K562 (cell line): ENCODE measurements around the gene HLA-DOA. TPM values are rescaled to one million over a fixed set of nuclear protein-coding genes. Genes with fewer than 3 reads are reported as not detected.

Source experiments
- CAMTA2 ChIP-seq: fragments of 250-450 bp; sonication (Bioruptor Pico); conservative IDR thresholded peaks from 2 replicates; pipeline ENCODE4 v1.5.1; 2022
- CHAMP1 ChIP-seq: fragments of 450-650 bp; IDR thresholded peaks from 2 replicates; pipeline ENCODE4 v1.6.1; 2016; ENCODE audit warnings: mild to moderate bottlenecking
- CSDE1 ChIP-seq, 2 experiments: fragments of 450-650 bp; IDR thresholded peaks; 2 replicates each; pipeline ENCODE4 v1.6.1; 2016; ENCODE audit warnings: mild to moderate bottlenecking in 1 of 2
- E2F6 ChIP-seq, 2 experiments: IDR thresholded peaks; 2 replicates each; pipeline ENCODE4 v1.6.1; 2011; ENCODE audit warnings: borderline replicate concordance in 1 of 2, control low read depth in 1 of 2, low read depth in 1 of 2, low read length in 1 of 2, mild to moderate bottlenecking in 1 of 2, mixed read lengths in 1 of 2, moderate library complexity in 1 of 2; ENCODE audit not compliant: insufficient read depth in 1 of 2, insufficient read length in 1 of 2, poor library complexity in 1 of 2, severe bottlenecking in 1 of 2; ENCODE audit errors: extremely low read depth in 1 of 2
- HDAC1 ChIP-seq, 2 experiments: fragments of 450-650 bp; IDR thresholded peaks; 2 replicates each; pipeline ENCODE4 v1.6.1; 2016 to 2017; ENCODE audit warnings: inconsistent platforms in 1 of 2, mild to moderate bottlenecking in 1 of 2, moderate library complexity in 1 of 2
- HOXB6 ChIP-seq: fragments of 250-450 bp; sonication (Bioruptor Pico); IDR thresholded peaks from 2 replicates; pipeline ENCODE4 v1.5.1; 2022; ENCODE audit warnings: mild to moderate bottlenecking, borderline replicate concordance
- HSF4 ChIP-seq: fragments of 250-450 bp; sonication (Bioruptor Pico); IDR thresholded peaks from 2 replicates; pipeline ENCODE4 v2.1.2; 2022; ENCODE audit warnings: mild to moderate bottlenecking, moderate library complexity, borderline replicate concordance
- MYNN ChIP-seq, 2 experiments: sonication (generic); formaldehyde crosslinking in 1 of 2; IDR thresholded peaks; 2 replicates each; pipeline versions ENCODE4 v1.5.0 to v1.6.1; 2016 to 2020; ENCODE audit warnings: antibody characterized with exemption in 1 of 2, missing genetic modification reagents in 1 of 2
- NCOR1 ChIP-seq: fragments of 450-650 bp; IDR thresholded peaks from 2 replicates; pipeline ENCODE4 v1.6.1; 2016; ENCODE audit warnings: mild to moderate bottlenecking, moderate library complexity
- NFATC3 ChIP-seq: fragments of 450-650 bp; IDR thresholded peaks from 2 replicates; pipeline ENCODE4 v1.6.1; 2017; ENCODE audit warnings: mild to moderate bottlenecking
- NFYB ChIP-seq: IDR thresholded peaks from 2 replicates; pipeline ENCODE4 v1.6.1; 2011; ENCODE audit warnings: mild to moderate bottlenecking, moderate library complexity; ENCODE audit not compliant: insufficient read length; ENCODE audit errors: extremely low read depth
- RBM14 ChIP-seq: fragments of 200-400 bp; formaldehyde crosslinking; IDR thresholded peaks from 2 replicates; pipeline ENCODE4 v1.6.1; 2018; ENCODE audit warnings: low read depth, mild to moderate bottlenecking, low read length, moderate library complexity, borderline replicate concordance; ENCODE audit not compliant: insufficient read depth
- RCOR1 ChIP-seq, 2 experiments: IDR thresholded peaks; 2 replicates each; pipeline ENCODE4 v1.6.1; 2012; ENCODE audit warnings: low read depth in 2 of 2, low read length in 2 of 2, borderline replicate concordance in 1 of 2, improper control_type of control experiment in 1 of 2
- STAT5A ChIP-seq: IDR thresholded peaks from 2 replicates; pipeline ENCODE4 v1.6.1; 2012; ENCODE audit warnings: low read length, inconsistent platforms, borderline replicate concordance
- ZEB2 ChIP-seq: fragments of 450-650 bp; IDR thresholded peaks from 2 replicates; pipeline ENCODE4 v1.6.1; 2016
- ZNF175 ChIP-seq: fragments of 200-800 bp; sonication (Bioruptor generic); IDR thresholded peaks from 2 replicates; pipeline ENCODE4 v1.6.1; 2016; ENCODE audit warnings: low read depth, mild to moderate bottlenecking, missing genetic modification characterization, missing compliant biosample characterization
- ZNF232 ChIP-seq: sonication (generic); formaldehyde crosslinking; IDR thresholded peaks from 2 replicates; pipeline ENCODE4 v1.8.0; 2022; ENCODE audit warnings: mild to moderate bottlenecking, missing genetic modification reagents
- ZNF277 ChIP-seq: fragments of 250-450 bp; sonication (Bioruptor Pico); IDR thresholded peaks from 2 replicates; pipeline ENCODE4 v1.8.0; 2022; ENCODE audit warnings: inconsistent platforms, mild to moderate bottlenecking, moderate library complexity, borderline replicate concordance
- ZNF282 ChIP-seq: sonication (generic); formaldehyde crosslinking; IDR thresholded peaks from 2 replicates; pipeline ENCODE4 v1.8.1; 2023; ENCODE audit warnings: missing genetic modification reagents
- polyA plus RNA-seq, 8 experiments: library from polyadenylated mRNA; depleted of rRNA in 4 of 8; stranded (reverse) in 5 of 8; unstranded in 3 of 8; fragments of >200 nt; fragmentation: Nextera tagmentation in 2 of 8; fragmentation: Illumina TruSeq in 1 of 8; extraction: Ambion mirVana in 2 of 8; extraction: Trizol in 1 of 8; gene quantifications; 2 replicates each; pipeline versions ENCODE4 v1.2.1 to v1.2.3, GENCODE V29; 2011 to 2014; ENCODE audit warnings: inconsistent platforms in 1 of 8, missing spikeins in 1 of 8
- total RNA-seq, 7 experiments: library from RNA; depleted of rRNA in 6 of 7; stranded (reverse); fragments of >200 nt in 6 of 7; fragmentation: Illumina TruSeq in 2 of 7; extraction: Trizol in 2 of 7; gene quantifications; 2 replicates each; pipeline versions ENCODE4 v1.2.1 to v1.2.3, GENCODE V29; 2011 to 2021; ENCODE audit warnings: low replicate concordance in 1 of 7
- TF ChIP-seq, protein P1 (sequence below), 2 experiments: fragments of 450-650 bp; IDR thresholded peaks; 2 replicates each; pipeline ENCODE4 v1.6.1; 2018; ENCODE audit warnings: mild to moderate bottlenecking in 2 of 2, low read depth in 1 of 2; ENCODE audit not compliant: partially characterized antibody in 2 of 2

Gene HLA-DOA
- total and polyA plus RNA-seq, 9 of the 15 experiments (the other 6 are each of a cell fraction or from before 2014, with no cell fraction given) = 0.07 TPM; not detected in 8

DNA sequence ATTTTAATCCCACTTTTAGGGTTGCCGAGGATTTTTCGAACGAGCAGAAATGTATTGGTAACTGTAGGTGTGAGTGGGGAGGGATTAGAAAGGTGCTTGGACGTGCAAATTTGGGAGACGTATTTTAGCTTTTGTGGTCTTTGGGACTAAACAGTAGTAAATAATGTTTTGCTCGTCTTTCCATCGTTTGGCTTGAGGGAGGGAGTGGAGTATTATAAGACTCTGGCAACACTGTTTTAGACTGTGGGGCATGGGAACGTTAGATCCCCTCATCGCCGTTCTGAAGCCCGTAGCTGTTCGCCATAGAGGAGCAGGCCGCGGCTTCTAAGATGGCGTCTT is 38.2 kb downstream of the HLA-DOA start (continued):
- TF ChIP-seq RCOR1 (IDR thresholded peaks at IDR 0.05; ENCODE audit: borderline replicate concordance in 1 of 2, low read depth in 2 of 2, low read length in 2 of 2) = no peak
- 0 out of 2 replicates have a peak, but pooled peaks have one; percentile 48 for TF ChIP-seq HSF4
- TF ChIP-seq ZNF277 (CRISPR knock-in tag) = no peak
- no peak for TF ChIP-seq CHAMP1
- TF ChIP-seq ZNF175 (CRISPR knock-in tag) = no peak
- TF ChIP-seq HOXB6 (CRISPR knock-in tag) = no peak
- TF ChIP-seq NFATC3 = peak; percentile 79; the same call in 1 of the 2 replicates
- TF ChIP-seq ZNF282 (CRISPR knock-in tag) = no peak
- no peak for TF ChIP-seq CAMTA2
- TF ChIP-seq CSDE1 (IDR thresholded peaks at IDR 0.05) = peak in 1 of 2 experiments; percentile 80; a peak in 1 of 4 replicates
- TF ChIP-seq E2F6 (IDR thresholded peaks at IDR 0.05; ENCODE audit: borderline replicate concordance in 1 of 2, extremely low read depth in 1 of 2, insufficient read depth in 1 of 2, insufficient read length in 1 of 2, low read depth in 1 of 2, low read length in 1 of 2, poor library complexity in 1 of 2, severe bottlenecking in 1 of 2) = no peak
- no peak for TF ChIP-seq NCOR1
- no peak for TF ChIP-seq ZNF232
- TF ChIP-seq ZEB2 = 0 out of 2 replicates have a peak, but pooled peaks have one; percentile 12
- peak; percentile 13; the same call in 1 of the 2 replicates for TF ChIP-seq STAT5A
- TF ChIP-seq, protein P1, sequence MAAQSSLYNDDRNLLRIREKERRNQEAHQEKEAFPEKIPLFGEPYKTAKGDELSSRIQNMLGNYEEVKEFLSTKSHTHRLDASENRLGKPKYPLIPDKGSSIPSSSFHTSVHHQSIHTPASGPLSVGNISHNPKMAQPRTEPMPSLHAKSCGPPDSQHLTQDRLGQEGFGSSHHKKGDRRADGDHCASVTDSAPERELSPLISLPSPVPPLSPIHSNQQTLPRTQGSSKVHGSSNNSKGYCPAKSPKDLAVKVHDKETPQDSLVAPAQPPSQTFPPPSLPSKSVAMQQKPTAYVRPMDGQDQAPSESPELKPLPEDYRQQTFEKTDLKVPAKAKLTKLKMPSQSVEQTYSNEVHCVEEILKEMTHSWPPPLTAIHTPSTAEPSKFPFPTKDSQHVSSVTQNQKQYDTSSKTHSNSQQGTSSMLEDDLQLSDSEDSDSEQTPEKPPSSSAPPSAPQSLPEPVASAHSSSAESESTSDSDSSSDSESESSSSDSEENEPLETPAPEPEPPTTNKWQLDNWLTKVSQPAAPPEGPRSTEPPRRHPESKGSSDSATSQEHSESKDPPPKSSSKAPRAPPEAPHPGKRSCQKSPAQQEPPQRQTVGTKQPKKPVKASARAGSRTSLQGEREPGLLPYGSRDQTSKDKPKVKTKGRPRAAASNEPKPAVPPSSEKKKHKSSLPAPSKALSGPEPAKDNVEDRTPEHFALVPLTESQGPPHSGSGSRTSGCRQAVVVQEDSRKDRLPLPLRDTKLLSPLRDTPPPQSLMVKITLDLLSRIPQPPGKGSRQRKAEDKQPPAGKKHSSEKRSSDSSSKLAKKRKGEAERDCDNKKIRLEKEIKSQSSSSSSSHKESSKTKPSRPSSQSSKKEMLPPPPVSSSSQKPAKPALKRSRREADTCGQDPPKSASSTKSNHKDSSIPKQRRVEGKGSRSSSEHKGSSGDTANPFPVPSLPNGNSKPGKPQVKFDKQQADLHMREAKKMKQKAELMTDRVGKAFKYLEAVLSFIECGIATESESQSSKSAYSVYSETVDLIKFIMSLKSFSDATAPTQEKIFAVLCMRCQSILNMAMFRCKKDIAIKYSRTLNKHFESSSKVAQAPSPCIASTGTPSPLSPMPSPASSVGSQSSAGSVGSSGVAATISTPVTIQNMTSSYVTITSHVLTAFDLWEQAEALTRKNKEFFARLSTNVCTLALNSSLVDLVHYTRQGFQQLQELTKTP (IDR thresholded peaks at IDR 0.05; ENCODE audit: low read depth in 1 of 2, partially characterized antibody in 2 of 2) = peak; percentile 17 to 64
- TF ChIP-seq MYNN (IDR thresholded peaks at IDR 0.05) = no peak
- TF ChIP-seq MYNN (CRISPR knock-in tag; IDR thresholded peaks at IDR 0.05) = no peak
- no peak for TF ChIP-seq RBM14
- TF ChIP-seq HDAC1 (IDR thresholded peaks at IDR 0.05) = no peak
- no peak for TF ChIP-seq NFYB
